GM23248 (cell line): ENCODE data around the gene SLC5A10. TPM values are rescaled to one million over a fixed set of nuclear protein-coding genes. Genes with fewer than 3 reads are reported as not detected.

Experiments used
- DNase-seq: peaks from one replicate; pipeline ENCODE4 v3.0.0-alpha.2; 2015
- H2AFZ ChIP-seq: fragments of 200-600 bp; sonication (generic); 2 replicates; pipeline ENCODE4 v1.6.1; 2016; ENCODE audit warnings: antibody characterized with exemption
- H3F3A ChIP-seq: fragments of 200-600 bp; sonication (generic); 2 replicates; pipeline ENCODE4 v1.6.1; 2016; ENCODE audit warnings: mild to moderate bottlenecking, antibody characterized with exemption, mixed run types; ENCODE audit not compliant: insufficient read depth
- H3K27ac ChIP-seq: fragments of 200-600 bp; sonication (generic); 2 replicates; pipeline ENCODE4 v1.5.1; 2016; ENCODE audit warnings: mild to moderate bottlenecking
- H3K27me3 ChIP-seq: fragments of 200-600 bp; sonication (generic); replicated peaks from 2 replicates; pipeline ENCODE4 v1.6.1; 2016; ENCODE audit warnings: mild to moderate bottlenecking; ENCODE audit not compliant: insufficient read depth
- H3K36me3 ChIP-seq: fragments of 200-600 bp; sonication (generic); 2 replicates; pipeline ENCODE4 v1.6.1; 2016; ENCODE audit warnings: low read depth, mild to moderate bottlenecking
- H3K4me1 ChIP-seq: fragments of 200-600 bp; sonication (generic); 2 replicates; pipeline ENCODE4 v1.6.1; 2016; ENCODE audit warnings: mild to moderate bottlenecking; ENCODE audit not compliant: insufficient read depth
- H3K4me2 ChIP-seq: fragments of 200-600 bp; sonication (generic); one replicate; pipeline ENCODE4 v1.6.1; 2016; ENCODE audit warnings: mild to moderate bottlenecking; ENCODE audit not compliant: unreplicated experiment
- H3K4me3 ChIP-seq: fragments of 200-600 bp; sonication (generic); 2 replicates; pipeline ENCODE4 v1.5.1; 2016; ENCODE audit warnings: mild to moderate bottlenecking
- H3K79me2 ChIP-seq: fragments of 200-600 bp; sonication (generic); 2 replicates; pipeline ENCODE4 v1.6.1; 2016; ENCODE audit warnings: mild to moderate bottlenecking; ENCODE audit not compliant: insufficient read depth
- H3K9ac ChIP-seq: fragments of 200-600 bp; sonication (generic); 2 replicates; pipeline ENCODE4 v1.6.1; 2016; ENCODE audit warnings: mild to moderate bottlenecking
- H3K9me2 ChIP-seq: fragments of 200-600 bp; sonication (generic); 2 replicates; pipeline ENCODE4 v1.6.1; 2016; ENCODE audit warnings: mixed run types, mild to moderate bottlenecking, moderate library complexity; ENCODE audit not compliant: insufficient read depth
- H3K9me3 ChIP-seq: fragments of 200-600 bp; sonication (generic); one replicate; pipeline ENCODE4 v1.6.1; 2017; ENCODE audit warnings: low read depth
- H4K20me1 ChIP-seq: fragments of 200-600 bp; sonication (generic); 2 replicates; pipeline ENCODE4 v1.6.0; 2016; ENCODE audit not compliant: insufficient read depth
- EZH2 ChIP-seq: fragments of 200-600 bp; sonication (generic); IDR thresholded peaks from 2 replicates; pipeline ENCODE4 v1.6.1; 2018; ENCODE audit warnings: antibody characterized with exemption, mild to moderate bottlenecking; ENCODE audit not compliant: insufficient read depth, poor library complexity, severe bottlenecking
- EZH2phosphoT487 ChIP-seq: fragments of 200-600 bp; sonication (generic); IDR thresholded peaks from 2 replicates; pipeline ENCODE4 v1.6.1; 2018; ENCODE audit warnings: antibody characterized with exemption, moderate library complexity, mild to moderate bottlenecking, low read depth; ENCODE audit not compliant: insufficient read depth
- WGBS, 2 experiments: methylation state at CpG; one replicate each; pipeline ENCODE4 v1.1.6; 2015 to 2017; ENCODE audit warnings: low lambda C conversion rate in 2 of 2, low coverage in 1 of 2; ENCODE audit errors: missing lambda C conversion rate in 2 of 2; 5-methylcytosine and 5-hydroxymethylcytosine counted together
- in situ Hi-C: fragments of 300-500 bp; cut with MboI; formaldehyde crosslinking; loops from 2 replicates; pipeline ENCODE4 v1.15.0; 2020
- polyA plus RNA-seq: library from polyadenylated mRNA; unstranded; fragments of >200 nt; fragmentation: Nextera tagmentation; extraction: Ambion mirVana; gene quantifications from 2 replicates; pipeline ENCODE4 v1.2.1, GENCODE V29; 2016
- total RNA-seq: library from RNA; depleted of rRNA; stranded (reverse); fragments of >200 nt; shearing (Covaris generic); gene quantifications from 2 replicates; pipeline ENCODE4 v1.2.3, GENCODE V29; 2014; rRNA removed

The SLC5A10 gene
- not detected in 2 replicates for total RNA-seq
- polyA plus RNA-seq = 0.10 TPM in 1 of 2 replicates, not detected in the other

GRCh38 chr17:18951941-18952842, at the start of gene SLC5A10:
SLC5A10 (plus strand) TSS chr17:18952165; CDS start chr17:18952206, 41 bp downstream.
- Histone ChIP-seq H3K4me1 (no peaks in the 10 kb centered on the region), H3K9me2 (no peaks in the 10 kb centered on the region), H3K9ac (no peak within 1 kb of the TSS), H3K4me3 (no peak within 1 kb of the TSS), H3F3A (no peaks in the 10 kb centered on the region), H4K20me1 (no peaks in the 10 kb centered on the region), H3K79me2 (no peaks in the 10 kb centered on the region), H3K36me3 (no peaks in the 10 kb centered on the region), H2AFZ (no peak within 1 kb of the TSS), H3K27me3 (peaks cover 16% of the 10 kb centered on the region), H3K4me2 (no peak within 1 kb of the TSS), H3K27ac (no peak within 1 kb of the TSS), H3K9me3 (no peaks in the 10 kb centered on the region)
- DNase-seq = peak; percentile 24
- in situ Hi-C loops = no loop called here
- WGBS, 2 experiments = 80 to 87% methylated on average over 17 of the region's 17 CpGs
- TF ChIP-seq EZH2 (no peak), EZH2phosphoT487 (no peak)

- TF ChIP-seq EZH2 = no peak
- TF ChIP-seq EZH2phosphoT487 = no peak
- no peaks in the 10 kb centered on the region for H3K9me3 ChIP-seq
- H4K20me1 ChIP-seq = no peaks in the 10 kb centered on the region
- H3K79me2 ChIP-seq = no peaks in the 10 kb centered on the region
- 82 to 91% methylated on average over 5 of the region's 5 CpGs for WGBS, 2 experiments
- no peak overlapping the region for H3K9ac ChIP-seq
- no peak overlapping the region for H3K27ac ChIP-seq
- no peak overlapping the region for H2AFZ ChIP-seq
- no peak overlapping the region for H3K4me2 ChIP-seq
- in situ Hi-C loops = no loop called here
- no peaks in the 10 kb centered on the region for H3K36me3 ChIP-seq
- H3K4me1 ChIP-seq = no peaks in the 10 kb centered on the region
- no peaks in the 10 kb centered on the region for H3F3A ChIP-seq
- H3K9me2 ChIP-seq = no peaks in the 10 kb centered on the region
- DNase-seq = no peak
- H3K4me3 ChIP-seq = no peak overlapping the region
- no peaks in the 10 kb centered on the region for H3K27me3 ChIP-seq
Measured at GRCh38 chr17:18904482-18904881, 47.5 kb upstream of the SLC5A10 start.

- 98 to 99% methylated on average over 5 of the region's 5 CpGs for WGBS, 2 experiments
Measured at GRCh38 chr17:18905226-18905625, 46.7 kb upstream of the SLC5A10 start.

GRCh38 chr17:18910326-18910725, 41.6 kb upstream of the SLC5A10 start:
- Histone ChIP-seq H3K4me1 (no peaks in the 10 kb centered on the region), H3K27ac (no peak overlapping the region), H3K9me3 (no peaks in the 10 kb centered on the region), H3K4me2 (no peak overlapping the region), H3K9ac (no peak overlapping the region), H2AFZ (no peak overlapping the region), H3K79me2 (no peaks in the 10 kb centered on the region), H3K4me3 (no peak overlapping the region), H3K27me3 (no peaks in the 10 kb centered on the region), H3K9me2 (no peaks in the 10 kb centered on the region), H3F3A (no peaks in the 10 kb centered on the region), H4K20me1 (no peaks in the 10 kb centered on the region), H3K36me3 (peaks cover 5% of the 10 kb centered on the region; the same call in 1 of the 2 replicates)
- in situ Hi-C loops = no loop called here
- no peak for DNase-seq
- 91 to 95% methylated on average over 5 of the region's 5 CpGs for WGBS, 2 experiments
- TF ChIP-seq EZH2phosphoT487 = no peak
- TF ChIP-seq EZH2 = no peak

More at GRCh38 chr17:18905226-18905625, 46.7 kb upstream of the SLC5A10 start:
- no peak overlapping the region for H3K9ac ChIP-seq
- H3K9me2 ChIP-seq = no peaks in the 10 kb centered on the region
- no peaks in the 10 kb centered on the region for H3F3A ChIP-seq
- no peak for TF ChIP-seq EZH2
- no peak for TF ChIP-seq EZH2phosphoT487
- no peaks in the 10 kb centered on the region for H3K4me1 ChIP-seq
- H3K4me3 ChIP-seq = no peak overlapping the region
- no peaks in the 10 kb centered on the region for H3K27me3 ChIP-seq
- H3K36me3 ChIP-seq = no peaks in the 10 kb centered on the region
- H3K4me2 ChIP-seq = no peak overlapping the region
- H3K79me2 ChIP-seq = no peaks in the 10 kb centered on the region
- in situ Hi-C loops = no loop called here
- H3K9me3 ChIP-seq = no peaks in the 10 kb centered on the region
- no peak overlapping the region for H2AFZ ChIP-seq
- no peaks in the 10 kb centered on the region for H4K20me1 ChIP-seq
- no peak overlapping the region for H3K27ac ChIP-seq
- no peak for DNase-seq
